ENCODE results near the gene SGPL1. TPM values are rescaled to one million over a fixed set of nuclear protein-coding genes. Genes with fewer than 3 reads are reported as not detected.

Gene SGPL1
- total and polyA plus RNA-seq, 3 experiments from 2014 or later = 17.8 to 64.4 (median 64.3) TPM

GRCh38 chr10:70926226-70927000 lies 110.7 kb downstream of the SGPL1 start:
- Mint-ChIP-seq H3K9me3 (peaks cover 0 to 1% (median 0%) of the 10 kb centered on the region in 5 donors), H3K4me3 (no peak overlapping the region), H3K27ac (no peak overlapping the region), H3K27me3 (peaks cover 7 to 17% of the 10 kb centered on the region in 2 donors), H3K36me3 (no peaks in the 10 kb centered on the region), H3K4me1 (peaks cover 6 to 8% (median 7%) of the 10 kb centered on the region in 3 donors)
- no peaks in the 10 kb centered on the region for H3K36me3 ChIP-seq (ENCODE audit: insufficient read depth, low read length)
- ChIA-PET POLR2A (no interaction called here), CTCF (interaction anchor here (1.2 to 1.7 kb wide), 7 partner anchors 8 to 644 kb away, joined by 3 to 8 read pairs (median 4); no protein-coding TSS in a partner anchor)
- H3K9me3 ChIP-seq (ENCODE audit: low read length) = no peaks in the 10 kb centered on the region
- H3K27ac ChIP-seq (ENCODE audit: low read depth, low read length) = no peak overlapping the region
- H3K4me1 ChIP-seq (ENCODE audit: insufficient read depth, low read length) = no peaks in the 10 kb centered on the region
- no peaks in the 10 kb centered on the region for H3K27me3 ChIP-seq (ENCODE audit: insufficient read depth, low read length, poor library complexity, severe bottlenecking)
- no peak overlapping the region for H3K4me3 ChIP-seq (ENCODE audit: low read length)
- no peak for DNase-seq

- Histone ChIP-seq H3K9me3 (ENCODE audit: low read length) (no peaks in the 10 kb centered on the region), H3K27ac (ENCODE audit: low read depth, low read length) (no peak overlapping the region), H3K4me3 (ENCODE audit: low read length) (no peak overlapping the region), H3K4me1 (ENCODE audit: insufficient read depth, low read length) (no peaks in the 10 kb centered on the region), H3K27me3 (ENCODE audit: insufficient read depth, low read length, poor library complexity, severe bottlenecking) (peaks cover 5% of the 10 kb centered on the region), H3K36me3 (ENCODE audit: insufficient read depth, low read length) (no peaks in the 10 kb centered on the region)
- ChIA-PET CTCF (interaction anchor here (1.4 kb wide), 1 partner anchor 643 kb away, joined by 3 read pairs; no protein-coding TSS in a partner anchor), POLR2A (no interaction called here)
- Mint-ChIP-seq H3K36me3 (no peaks in the 10 kb centered on the region), H3K4me1 (peaks cover 6 to 8% (median 7%) of the 10 kb centered on the region in 3 donors), H3K4me3 (no peak overlapping the region), H3K27ac (no peak overlapping the region), H3K9me3 (no peaks in the 10 kb centered on the region), H3K27me3 (peaks cover 3 to 9% of the 10 kb centered on the region in 2 donors)
- no peak for DNase-seq
These were observed 111.6 kb downstream of the SGPL1 start for GRCh38 chr10:70927189-70927943.

GRCh38 chr10:70928140-70928539 lies 112.4 kb downstream of the SGPL1 start:
- peaks cover 6 to 8% (median 7%) of the 10 kb centered on the region in 3 donors for H3K4me1 Mint-ChIP-seq
- peaks cover 3 to 7% of the 10 kb centered on the region in 2 donors for H3K27me3 Mint-ChIP-seq
- H3K4me3 Mint-ChIP-seq = no peak overlapping the region
- Histone ChIP-seq H3K36me3 (ENCODE audit: insufficient read depth, low read length) (no peaks in the 10 kb centered on the region), H3K4me3 (ENCODE audit: low read length) (no peak overlapping the region), H3K9me3 (ENCODE audit: low read length) (no peaks in the 10 kb centered on the region), H3K4me1 (ENCODE audit: insufficient read depth, low read length) (no peaks in the 10 kb centered on the region), H3K27me3 (ENCODE audit: insufficient read depth, low read length, poor library complexity, severe bottlenecking) (peaks cover 5% of the 10 kb centered on the region), H3K27ac (ENCODE audit: low read depth, low read length) (no peak overlapping the region)
- CTCF ChIA-PET = no interaction called here
- H3K36me3 Mint-ChIP-seq = no peaks in the 10 kb centered on the region
- no peaks in the 10 kb centered on the region for H3K9me3 Mint-ChIP-seq
- peak overlapping the region in 1 of 8 donors; percentile 3 for H3K27ac Mint-ChIP-seq
- no peak for DNase-seq
- POLR2A ChIA-PET = no interaction called here

GRCh38 chr10:70930263-70931000 lies 114.7 kb downstream of the SGPL1 start:
- H3K4me1 ChIP-seq (ENCODE audit: insufficient read depth, low read length) = no peaks in the 10 kb centered on the region
- peaks cover 5% of the 10 kb centered on the region for H3K27me3 ChIP-seq (ENCODE audit: insufficient read depth, low read length, poor library complexity, severe bottlenecking)
- H3K4me1 Mint-ChIP-seq = peaks cover 2 to 4% (median 3%) of the 10 kb centered on the region in 3 donors
- H3K27ac Mint-ChIP-seq = peak overlapping the region in 1 of 8 donors; percentile 88
- no peaks in the 10 kb centered on the region for H3K36me3 ChIP-seq (ENCODE audit: insufficient read depth, low read length)
- no peak overlapping the region for H3K4me3 ChIP-seq (ENCODE audit: low read length)
- CTCF ChIA-PET = no interaction called here
- no peak overlapping the region for H3K4me3 Mint-ChIP-seq
- H3K9me3 ChIP-seq (ENCODE audit: low read length) = no peaks in the 10 kb centered on the region
- H3K9me3 Mint-ChIP-seq = no peaks in the 10 kb centered on the region
- no peak for DNase-seq
- peaks cover 2% of the 10 kb centered on the region in 2 donors for H3K27me3 Mint-ChIP-seq
- no peak overlapping the region for H3K27ac ChIP-seq (ENCODE audit: low read depth, low read length)
- POLR2A ChIA-PET = no interaction called here
- no peaks in the 10 kb centered on the region for H3K36me3 Mint-ChIP-seq

Other genes with a start within 250 kb of the SGPL1 start
- 10 to 100 TPM; 94.8 to 95.7 TPM for gene PRF1, start 213.2 kb upstream of the SGPL1 start, total RNA-seq
- gene PRF1, start 213.2 kb upstream of the SGPL1 start, polyA plus RNA-seq = 762 TPM
- gene ADAMTS14, start 143.4 kb upstream of the SGPL1 start, total RNA-seq = not detected
- gene ADAMTS14, start 143.4 kb upstream of the SGPL1 start, polyA plus RNA-seq = 0.06 TPM
- not detected for gene TBATA, start 30.6 kb upstream of the SGPL1 start, total RNA-seq
- gene TBATA, start 30.6 kb upstream of the SGPL1 start, polyA plus RNA-seq = not detected
- gene PCBD1, start 72.6 kb downstream of the SGPL1 start, total RNA-seq = 10 to 100 TPM; 53.9 to 55.3 TPM
- gene PCBD1, start 72.6 kb downstream of the SGPL1 start, polyA plus RNA-seq = 29.1 TPM